Erythroblast (primary cell): Measurements from ENCODE around the gene TNFAIP6.

Experiments used
- GATA1 ChIP-seq: IDR thresholded peaks from 2 replicates; pipeline ENCODE4 v1.6.1; 2011; ENCODE audit warnings: low read depth, mild to moderate bottlenecking, control low read depth, low read length, moderate library complexity
- POLR2A ChIP-seq: IDR thresholded peaks from 2 replicates; pipeline ENCODE4 v1.6.1; 2011; ENCODE audit warnings: mild to moderate bottlenecking, low read length

DNA sequence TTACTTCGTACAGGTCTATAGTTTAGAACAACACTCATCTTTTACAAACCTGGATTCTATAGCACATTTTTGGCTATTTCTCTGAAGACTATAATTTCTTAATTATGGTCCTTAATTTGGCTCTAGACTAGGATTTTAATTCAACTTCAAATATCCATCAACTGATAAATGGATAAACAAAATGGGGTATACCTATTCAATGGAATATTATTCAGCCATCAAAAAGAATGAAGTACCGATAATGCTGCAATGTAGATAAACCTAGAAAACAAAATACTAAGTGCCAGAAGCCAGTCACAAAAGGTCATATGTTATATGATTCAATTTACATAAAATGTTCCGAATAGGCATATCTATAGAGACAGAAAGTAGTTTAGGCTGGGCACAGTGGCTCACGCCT is 37.1 kb downstream of the TNFAIP6 start:
- TF ChIP-seq POLR2A (no peak), GATA1 (no peak)
